ENCODE data around the gene SCN5A. TPM values are rescaled to one million over a fixed set of nuclear protein-coding genes. Genes with fewer than 3 reads are reported as not detected.

SCN5A gene
- polyA plus RNA-seq, 3 donors: 0.82 to 1.2 (median 1.1) TPM

GRCh38 chr3:38532529-38532928 is 117.0 kb downstream of the SCN5A start:
- DNase-seq (ENCODE audit: extremely low read depth in 1 of 11, low read depth in 9 of 11, low spot score in 4 of 11): no peak

- DNase-seq (ENCODE audit: extremely low read depth in 1 of 11, low read depth in 9 of 11, low spot score in 4 of 11): no peak
Measured at GRCh38 chr3:38528457-38528856, 121.0 kb downstream of the SCN5A start.

GRCh38 chr3:38526792-38527191 is 122.7 kb downstream of the SCN5A start:
- DNase-seq (ENCODE audit: extremely low read depth in 1 of 11, low read depth in 9 of 11, low spot score in 4 of 11): no peak

- no peak for DNase-seq (ENCODE audit: extremely low read depth in 1 of 11, low read depth in 9 of 11, low spot score in 4 of 11)
Measured at GRCh38 chr3:38524141-38524739, 125.2 kb downstream of the SCN5A start.

- DNase-seq (ENCODE audit: extremely low read depth in 1 of 11, low read depth in 9 of 11, low spot score in 4 of 11): no peak
Measured at GRCh38 chr3:38522002-38522401, 127.5 kb downstream of the SCN5A start.

- peak; percentile 49 to 74 (median 63) for DNase-seq (ENCODE audit: extremely low read depth in 1 of 11, low read depth in 9 of 11, low spot score in 4 of 11)
Measured at GRCh38 chr3:38521391-38521987, 128.0 kb downstream of the SCN5A start.

- DNase-seq (ENCODE audit: extremely low read depth in 1 of 11, low read depth in 9 of 11, low spot score in 4 of 11): no peak
Measured at GRCh38 chr3:38519651-38520050, 129.8 kb downstream of the SCN5A start.

- DNase-seq (ENCODE audit: extremely low read depth in 1 of 11, low read depth in 9 of 11, low spot score in 4 of 11): no peak
Measured at GRCh38 chr3:38519000-38519399, 130.5 kb downstream of the SCN5A start.

GRCh38 chr3:38516669-38517068 is 132.8 kb downstream of the SCN5A start:
- no peak for DNase-seq (ENCODE audit: extremely low read depth in 1 of 11, low read depth in 9 of 11, low spot score in 4 of 11)

- no peak for DNase-seq (ENCODE audit: extremely low read depth in 1 of 11, low read depth in 9 of 11, low spot score in 4 of 11)
Measured at GRCh38 chr3:38515367-38515766, 134.1 kb downstream of the SCN5A start.

- no peak for DNase-seq (ENCODE audit: extremely low read depth in 1 of 11, low read depth in 9 of 11, low spot score in 4 of 11)
Measured at GRCh38 chr3:38511546-38511945, 137.9 kb downstream of the SCN5A start.

- DNase-seq (ENCODE audit: extremely low read depth in 1 of 11, low read depth in 9 of 11, low spot score in 4 of 11): no peak
Measured at GRCh38 chr3:38510631-38511030, 138.9 kb downstream of the SCN5A start.

GRCh38 chr3:38509732-38510131 is 139.8 kb downstream of the SCN5A start:
- DNase-seq (ENCODE audit: extremely low read depth in 1 of 11, low read depth in 9 of 11, low spot score in 4 of 11): no peak

GRCh38 chr3:38507120-38507519 is 142.4 kb downstream of the SCN5A start:
- no peak for DNase-seq (ENCODE audit: extremely low read depth in 1 of 11, low read depth in 9 of 11, low spot score in 4 of 11)

GRCh38 chr3:38500688-38501417 is 148.6 kb downstream of the SCN5A start:
- DNase-seq (ENCODE audit: extremely low read depth in 1 of 11, low read depth in 9 of 11, low spot score in 4 of 11): no peak

Other genes starting within 250 kb of the SCN5A start
- 10 to 100 TPM; 18.2 to 19.8 (median 19.0) TPM for gene ACVR2B, start 195.8 kb downstream of the SCN5A start, polyA plus RNA-seq (ENCODE audit: insufficient read length in 3 of 3)
- gene EXOG, start 153.3 kb downstream of the SCN5A start, polyA plus RNA-seq (ENCODE audit: insufficient read length in 3 of 3): 10 to 100 TPM; 12.2 to 19.8 (median 15.9) TPM
- not detected for gene SCN10A, start 166.5 kb upstream of the SCN5A start, polyA plus RNA-seq (ENCODE audit: insufficient read length in 3 of 3)